IgD-negative memory B cell (primary cell): ENCODE measurements around the gene MRPL3. TPM values are rescaled to one million over a fixed set of nuclear protein-coding genes. Genes with fewer than 3 reads are reported as not detected.
A peak's percentile ranks its signal among the peaks of the same experiment; 100 is the strongest.

Experiments used
- H3K27ac Mint-ChIP-seq, 3 donors: one replicate each; pipeline ENCODE4 v1.8.0; 2020 to 2022; ENCODE audit warnings: mild to moderate bottlenecking in 3 of 3, mixed read lengths in 3 of 3, moderate library complexity in 1 of 3
- H3K27me3 Mint-ChIP-seq: one replicate; pipeline ENCODE4 v1.8.0; 2021; ENCODE audit warnings: mixed read lengths
- H3K36me3 Mint-ChIP-seq: one replicate; pipeline ENCODE4 v1.8.0; 2020; ENCODE audit warnings: mild to moderate bottlenecking, mixed read lengths
- H3K4me1 Mint-ChIP-seq, 3 donors: one replicate each; pipeline ENCODE4 v1.8.0; 2020 to 2022; ENCODE audit warnings: mixed read lengths in 3 of 3, mild to moderate bottlenecking in 1 of 3
- H3K4me3 Mint-ChIP-seq, 4 donors: one replicate each; pipeline ENCODE4 v1.8.0; 2020 to 2022; ENCODE audit warnings: mild to moderate bottlenecking in 4 of 4, mixed read lengths in 4 of 4, moderate library complexity in 3 of 4
- H3K9me3 Mint-ChIP-seq, 3 donors: one replicate each; pipeline ENCODE4 v1.8.0; 2020 to 2021; ENCODE audit warnings: mixed read lengths in 3 of 3, mild to moderate bottlenecking in 1 of 3
- polyA plus RNA-seq: library from polyadenylated mRNA; unstranded; fragments of 300-500 nt; fragmentation: Illumina TruSeq; gene quantifications from one replicate; pipeline ENCODE4 v1.2.3, GENCODE V29; 2021

The MRPL3 gene
- polyA plus RNA-seq, result 54.6 TPM

- Mint-ChIP-seq H3K4me1 (peaks cover 24 to 38% (median 33%) of the 10 kb centered on the region in 3 donors), H3K4me3 (peak within 1 kb of the TSS; percentile 96 to 100 (median 98)), H3K9me3 (no peaks in the 10 kb centered on the region), H3K27ac (peak within 1 kb of the TSS; percentile 92 to 98 (median 95)), H3K27me3 (no peaks in the 10 kb centered on the region), H3K36me3 (no peaks in the 10 kb centered on the region)
Observed at GRCh38 chr3:131502530-131503319, at the start of gene MRPL3. MRPL3 (minus strand) TSS chr3:131502971; CDS start chr3:131502821, 150 bp downstream.

GRCh38 chr3:131551761-131552160, 49.0 kb upstream of the MRPL3 start:
- no peak overlapping the region for H3K27ac Mint-ChIP-seq
- peaks cover 5% of the 10 kb centered on the region for H3K27me3 Mint-ChIP-seq
- H3K4me1 Mint-ChIP-seq, result no peaks in the 10 kb centered on the region
- H3K4me3 Mint-ChIP-seq, result no peak overlapping the region
- no peaks in the 10 kb centered on the region for H3K9me3 Mint-ChIP-seq
- peaks cover 1% of the 10 kb centered on the region for H3K36me3 Mint-ChIP-seq

GRCh38 chr3:131550562-131551465, 48.0 kb upstream of the MRPL3 start:
- peaks cover 5% of the 10 kb centered on the region for H3K27me3 Mint-ChIP-seq
- H3K9me3 Mint-ChIP-seq, result no peaks in the 10 kb centered on the region
- no peaks in the 10 kb centered on the region for H3K4me1 Mint-ChIP-seq
- H3K4me3 Mint-ChIP-seq, result no peak overlapping the region
- H3K36me3 Mint-ChIP-seq, result peaks cover 1% of the 10 kb centered on the region
- no peak overlapping the region for H3K27ac Mint-ChIP-seq

GRCh38 chr3:131549340-131549739, 46.6 kb upstream of the MRPL3 start:
- Mint-ChIP-seq H3K9me3 (no peaks in the 10 kb centered on the region), H3K27me3 (peaks cover 5% of the 10 kb centered on the region), H3K4me1 (no peaks in the 10 kb centered on the region), H3K36me3 (peaks cover 2% of the 10 kb centered on the region), H3K4me3 (no peak overlapping the region), H3K27ac (no peak overlapping the region)

DNA sequence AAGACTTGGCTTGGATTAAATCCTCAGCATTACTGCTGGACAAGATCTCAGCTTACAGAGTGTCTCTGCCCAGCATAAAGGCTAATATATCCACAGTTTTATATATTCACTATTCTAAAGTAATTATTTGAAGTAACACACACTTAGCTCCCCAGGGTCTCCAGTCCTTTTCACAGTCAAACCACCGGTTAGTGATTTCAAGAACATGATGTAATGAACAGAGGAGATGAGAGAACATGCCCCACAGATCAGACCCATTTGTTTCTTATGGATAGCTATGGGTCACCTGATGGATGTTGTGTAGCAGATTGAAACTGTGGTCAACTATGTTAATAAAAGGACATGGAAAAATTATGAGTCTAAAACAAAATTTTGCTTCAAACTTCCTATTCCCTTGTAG, 44.8 kb upstream of the MRPL3 start:
- no peaks in the 10 kb centered on the region for H3K4me1 Mint-ChIP-seq
- H3K27me3 Mint-ChIP-seq, result peaks cover 1% of the 10 kb centered on the region
- H3K9me3 Mint-ChIP-seq, result no peaks in the 10 kb centered on the region
- H3K27ac Mint-ChIP-seq, result no peak overlapping the region
- H3K36me3 Mint-ChIP-seq, result peaks cover 2% of the 10 kb centered on the region
- H3K4me3 Mint-ChIP-seq, result no peak overlapping the region

- peaks cover 2% of the 10 kb centered on the region for H3K36me3 Mint-ChIP-seq
- H3K27me3 Mint-ChIP-seq, result peaks cover 1% of the 10 kb centered on the region
- no peaks in the 10 kb centered on the region for H3K9me3 Mint-ChIP-seq
- no peaks in the 10 kb centered on the region for H3K4me1 Mint-ChIP-seq
- no peak overlapping the region for H3K4me3 Mint-ChIP-seq
- no peak overlapping the region for H3K27ac Mint-ChIP-seq
Observed at GRCh38 chr3:131546441-131546840, 43.7 kb upstream of the MRPL3 start.

- no peaks in the 10 kb centered on the region for H3K27me3 Mint-ChIP-seq
- H3K36me3 Mint-ChIP-seq, result peaks cover 2% of the 10 kb centered on the region
- H3K4me1 Mint-ChIP-seq, result no peaks in the 10 kb centered on the region
- no peak overlapping the region for H3K4me3 Mint-ChIP-seq
- no peaks in the 10 kb centered on the region for H3K9me3 Mint-ChIP-seq
- no peak overlapping the region for H3K27ac Mint-ChIP-seq
Observed at GRCh38 chr3:131544557-131544956, 41.8 kb upstream of the MRPL3 start.

GRCh38 chr3:131543714-131544113, 40.9 kb upstream of the MRPL3 start:
- peaks cover 0 to 3% (median 1%) of the 10 kb centered on the region in 3 donors for H3K9me3 Mint-ChIP-seq
- no peak overlapping the region for H3K4me3 Mint-ChIP-seq
- no peaks in the 10 kb centered on the region for H3K4me1 Mint-ChIP-seq
- H3K36me3 Mint-ChIP-seq, result peaks cover 2% of the 10 kb centered on the region
- H3K27me3 Mint-ChIP-seq, result no peaks in the 10 kb centered on the region
- no peak overlapping the region for H3K27ac Mint-ChIP-seq

GRCh38 chr3:131541288-131541687, 38.5 kb upstream of the MRPL3 start:
- no peak overlapping the region for H3K4me3 Mint-ChIP-seq

GRCh38 chr3:131540821-131541220, 38.0 kb upstream of the MRPL3 start:
- H3K27me3 Mint-ChIP-seq, result no peaks in the 10 kb centered on the region

More at GRCh38 chr3:131541288-131541687, 38.5 kb upstream of the MRPL3 start:
- peaks cover 0 to 4% (median 3%) of the 10 kb centered on the region in 3 donors for H3K9me3 Mint-ChIP-seq
- H3K27me3 Mint-ChIP-seq, result no peaks in the 10 kb centered on the region
- H3K36me3 Mint-ChIP-seq, result peaks cover 1% of the 10 kb centered on the region
- H3K4me1 Mint-ChIP-seq, result no peaks in the 10 kb centered on the region
- H3K27ac Mint-ChIP-seq, result no peak overlapping the region

DNA sequence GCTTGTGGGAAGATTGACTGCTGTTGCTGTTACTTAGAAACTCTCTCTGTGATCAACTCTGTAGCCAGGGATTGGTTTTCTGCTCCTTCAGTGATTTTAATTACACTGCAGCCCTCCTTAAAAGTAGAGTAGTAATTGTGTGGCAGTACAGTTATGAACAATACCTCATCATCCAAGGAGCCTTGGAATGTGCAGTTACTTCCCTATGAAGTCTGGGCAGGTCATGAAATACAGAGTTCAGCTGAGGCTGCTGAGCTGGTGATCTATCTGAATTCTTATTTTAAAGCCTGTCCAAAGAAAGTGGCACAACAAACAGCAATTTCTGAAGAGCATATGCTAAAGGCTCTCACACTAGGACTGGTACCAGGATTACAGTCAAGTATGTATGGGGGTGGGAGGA, 37.4 kb upstream of the MRPL3 start:
- Mint-ChIP-seq H3K4me3 (no peak overlapping the region), H3K27me3 (no peaks in the 10 kb centered on the region), H3K36me3 (peaks cover 1% of the 10 kb centered on the region), H3K27ac (no peak overlapping the region), H3K9me3 (peaks cover 0 to 4% (median 3%) of the 10 kb centered on the region in 3 donors), H3K4me1 (no peaks in the 10 kb centered on the region)

More at GRCh38 chr3:131540821-131541220, 38.0 kb upstream of the MRPL3 start:
- Mint-ChIP-seq H3K9me3 (peaks cover 0 to 4% (median 3%) of the 10 kb centered on the region in 3 donors), H3K4me3 (no peak overlapping the region), H3K4me1 (no peaks in the 10 kb centered on the region), H3K36me3 (peaks cover 1% of the 10 kb centered on the region), H3K27ac (no peak overlapping the region)

- H3K36me3 Mint-ChIP-seq, result no peaks in the 10 kb centered on the region
- no peak overlapping the region for H3K27ac Mint-ChIP-seq
- no peaks in the 10 kb centered on the region for H3K4me1 Mint-ChIP-seq
- peaks cover 0 to 4% (median 3%) of the 10 kb centered on the region in 3 donors for H3K9me3 Mint-ChIP-seq
- H3K4me3 Mint-ChIP-seq, result no peak overlapping the region
- H3K27me3 Mint-ChIP-seq, result no peaks in the 10 kb centered on the region
Observed at GRCh38 chr3:131538968-131539367, 36.2 kb upstream of the MRPL3 start.

DNA sequence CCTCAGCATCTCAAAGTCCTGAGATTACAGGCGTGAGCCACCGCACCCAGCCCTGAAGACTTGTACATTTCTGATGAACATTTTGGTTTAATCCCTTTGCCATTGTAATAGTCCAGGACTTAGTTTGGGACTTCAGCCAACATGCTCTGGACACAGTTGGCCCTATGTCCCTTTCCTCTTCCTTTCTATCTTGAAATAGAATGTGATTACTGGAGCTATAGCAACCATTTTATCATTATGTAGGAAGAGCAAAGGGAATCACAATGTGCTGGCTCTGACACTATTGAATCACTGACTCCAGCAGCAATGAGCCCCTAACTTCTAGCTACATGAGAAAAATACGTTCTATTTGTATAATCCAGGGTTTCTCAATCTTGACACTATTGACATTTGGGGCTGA, 34.8 kb upstream of the MRPL3 start:
- Mint-ChIP-seq H3K27me3 (no peaks in the 10 kb centered on the region), H3K4me1 (no peaks in the 10 kb centered on the region), H3K27ac (no peak overlapping the region), H3K36me3 (no peaks in the 10 kb centered on the region), H3K9me3 (peaks cover 1 to 4% (median 3%) of the 10 kb centered on the region in 3 donors), H3K4me3 (no peak overlapping the region)

DNA sequence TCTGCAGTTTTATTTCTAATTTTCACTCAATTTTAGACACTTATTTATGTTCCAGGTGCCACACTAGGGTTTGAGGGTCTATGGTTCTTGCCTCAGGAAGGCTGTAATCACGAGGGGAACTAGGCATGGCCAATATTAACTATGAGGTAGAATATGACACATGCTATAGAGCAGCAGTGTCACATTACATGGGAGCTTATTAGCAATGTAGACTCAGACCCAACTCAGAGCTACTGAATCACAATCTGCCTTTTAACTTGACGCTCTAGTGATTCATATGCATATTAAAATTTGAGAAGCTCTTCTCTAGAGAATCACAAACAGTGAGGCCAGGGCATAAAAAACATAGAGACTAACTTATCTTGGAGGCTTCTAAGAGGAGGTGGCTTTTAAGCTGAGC, 32.8 kb upstream of the MRPL3 start:
- no peaks in the 10 kb centered on the region for H3K36me3 Mint-ChIP-seq
- no peaks in the 10 kb centered on the region for H3K4me1 Mint-ChIP-seq
- no peak overlapping the region for H3K27ac Mint-ChIP-seq
- H3K4me3 Mint-ChIP-seq, result no peak overlapping the region
- no peaks in the 10 kb centered on the region for H3K27me3 Mint-ChIP-seq
- peaks cover 3 to 4% (median 4%) of the 10 kb centered on the region in 3 donors for H3K9me3 Mint-ChIP-seq

- Mint-ChIP-seq H3K36me3 (no peaks in the 10 kb centered on the region), H3K27me3 (no peaks in the 10 kb centered on the region), H3K4me1 (no peaks in the 10 kb centered on the region), H3K9me3 (peaks cover 3 to 4% (median 4%) of the 10 kb centered on the region in 3 donors), H3K4me3 (no peak overlapping the region), H3K27ac (no peak overlapping the region)
Observed at GRCh38 chr3:131535131-131535530, 32.4 kb upstream of the MRPL3 start.
